GM19240 (cell line): ENCODE data around the gene ANO9.

Experiments
- DNase-seq: peaks from one replicate; pipeline ENCODE4 v3.0.0; 2011; ENCODE audit warnings: low spot score; ENCODE audit not compliant: insufficient read length

Gene ANO9

GRCh38 chr11:452916-453527 lies 11.2 kb upstream of the ANO9 start:
- no peak for DNase-seq

- DNase-seq: no peak
Observed at GRCh38 chr11:452203-452744, 10.5 kb upstream of the ANO9 start.

- no peak for DNase-seq
Observed at GRCh38 chr11:451738-452137, 9.9 kb upstream of the ANO9 start.

GRCh38 chr11:450809-451451 lies 9.1 kb upstream of the ANO9 start:
- peak; percentile 60 for DNase-seq

GRCh38 chr11:449889-450808 lies 8.3 kb upstream of the ANO9 start, which contains the start of gene PTDSS2:
Gene PTDSS2 (plus strand): TSS chr11:450279. CDS start chr11:450456, 177 bp downstream.
- DNase-seq: peak; percentile 92

GRCh38 chr11:447923-448731 lies 6.3 kb upstream of the ANO9 start:
- DNase-seq: peak; percentile 95

GRCh38 chr11:446891-447290 lies 5.1 kb upstream of the ANO9 start:
- DNase-seq: no peak

GRCh38 chr11:445765-446588 lies 4.2 kb upstream of the ANO9 start:
- no peak for DNase-seq

- no peak for DNase-seq
Observed at GRCh38 chr11:444396-445144, 2.8 kb upstream of the ANO9 start.

GRCh38 chr11:443542-444199 lies 1.9 kb upstream of the ANO9 start:
- no peak for DNase-seq

GRCh38 chr11:442611-443081 lies 835 bp upstream of the ANO9 start:
- no peak for DNase-seq

GRCh38 chr11:441043-441417 lies 781 bp downstream of the ANO9 start:
- DNase-seq: no peak

GRCh38 chr11:440065-441042 lies 1.5 kb downstream of the ANO9 start:
- no peak for DNase-seq

GRCh38 chr11:439315-440064 lies 2.3 kb downstream of the ANO9 start:
- DNase-seq: no peak

- DNase-seq: no peak
Observed at GRCh38 chr11:438101-438844, 3.5 kb downstream of the ANO9 start.

GRCh38 chr11:437228-437870 lies 4.5 kb downstream of the ANO9 start:
- no peak for DNase-seq
